ENCODE data around the gene C19orf44.

DNA sequence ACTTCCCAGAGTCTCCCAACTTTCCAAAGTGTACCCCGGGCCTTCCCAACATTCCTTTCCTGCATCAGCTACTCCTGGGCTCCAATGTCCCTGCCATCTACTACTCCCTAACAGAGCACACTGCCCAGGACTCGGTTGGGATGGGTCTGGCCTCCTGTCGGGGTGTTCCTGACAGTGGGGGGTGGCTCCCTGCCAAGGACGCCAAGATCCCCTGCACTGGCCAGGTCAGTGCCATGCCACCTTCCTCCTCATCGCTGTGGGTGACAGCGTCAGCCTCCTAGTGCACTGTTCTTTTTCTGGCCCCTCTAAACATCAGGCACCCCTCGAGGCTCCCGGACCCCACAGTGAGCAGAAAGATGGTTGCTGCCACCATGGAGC lies 38.3 kb upstream of the C19orf44 start:
- TF ChIP-seq, protein P1, sequence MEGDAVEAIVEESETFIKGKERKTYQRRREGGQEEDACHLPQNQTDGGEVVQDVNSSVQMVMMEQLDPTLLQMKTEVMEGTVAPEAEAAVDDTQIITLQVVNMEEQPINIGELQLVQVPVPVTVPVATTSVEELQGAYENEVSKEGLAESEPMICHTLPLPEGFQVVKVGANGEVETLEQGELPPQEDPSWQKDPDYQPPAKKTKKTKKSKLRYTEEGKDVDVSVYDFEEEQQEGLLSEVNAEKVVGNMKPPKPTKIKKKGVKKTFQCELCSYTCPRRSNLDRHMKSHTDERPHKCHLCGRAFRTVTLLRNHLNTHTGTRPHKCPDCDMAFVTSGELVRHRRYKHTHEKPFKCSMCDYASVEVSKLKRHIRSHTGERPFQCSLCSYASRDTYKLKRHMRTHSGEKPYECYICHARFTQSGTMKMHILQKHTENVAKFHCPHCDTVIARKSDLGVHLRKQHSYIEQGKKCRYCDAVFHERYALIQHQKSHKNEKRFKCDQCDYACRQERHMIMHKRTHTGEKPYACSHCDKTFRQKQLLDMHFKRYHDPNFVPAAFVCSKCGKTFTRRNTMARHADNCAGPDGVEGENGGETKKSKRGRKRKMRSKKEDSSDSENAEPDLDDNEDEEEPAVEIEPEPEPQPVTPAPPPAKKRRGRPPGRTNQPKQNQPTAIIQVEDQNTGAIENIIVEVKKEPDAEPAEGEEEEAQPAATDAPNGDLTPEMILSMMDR (IDR thresholded peaks at IDR 0.05), result no peak
- no peak for TF ChIP-seq POLR2A (IDR thresholded peaks at IDR 0.05)
